Loucy (cell line): Measurements from ENCODE around the gene PRR12.

Experiments
- H2AFZ ChIP-seq: fragments of 200-600 bp; sonication (generic); 2 replicates; pipeline ENCODE4 v1.6.0; 2016; ENCODE audit warnings: antibody characterized with exemption, mild to moderate bottlenecking, low read length, moderate library complexity
- H3F3A ChIP-seq: fragments of 200-600 bp; 2 replicates; pipeline ENCODE4 v1.6.0; 2016; ENCODE audit warnings: antibody characterized with exemption, low read depth, mild to moderate bottlenecking
- H3K27me3 ChIP-seq: fragments of 200-600 bp; sonication (generic); 2 replicates; pipeline ENCODE4 v1.6.1; 2014; ENCODE audit warnings: low read length, mild to moderate bottlenecking; ENCODE audit not compliant: insufficient read depth, poor library complexity, severe bottlenecking
- H3K36me3 ChIP-seq: fragments of 200-600 bp; sonication (generic); 2 replicates; pipeline ENCODE4 v1.6.1; 2016; ENCODE audit warnings: low read length; ENCODE audit not compliant: insufficient read depth
- H3K4me1 ChIP-seq: fragments of 200-600 bp; sonication (generic); 2 replicates; pipeline ENCODE4 v1.5.1; 2014; ENCODE audit warnings: low read length, mild to moderate bottlenecking; ENCODE audit not compliant: insufficient read depth, poor library complexity, severe bottlenecking
- H3K4me2 ChIP-seq: fragments of 200-600 bp; sonication (generic); 2 replicates; pipeline ENCODE4 v1.6.0; 2014; ENCODE audit warnings: antibody characterized with exemption, low read length, low read depth, mild to moderate bottlenecking; ENCODE audit not compliant: poor library complexity, severe bottlenecking
- H3K4me3 ChIP-seq: fragments of 200-600 bp; sonication (generic); 2 replicates; pipeline ENCODE4 v1.5.1; 2014; ENCODE audit warnings: low read length, mild to moderate bottlenecking, mixed read lengths; ENCODE audit not compliant: poor library complexity, severe bottlenecking
- H3K79me2 ChIP-seq: fragments of 200-600 bp; sonication (generic); 2 replicates; pipeline ENCODE4 v1.6.1; 2014; ENCODE audit warnings: low read length; ENCODE audit not compliant: insufficient read depth
- H3K9ac ChIP-seq: fragments of 200-600 bp; sonication (generic); 2 replicates; pipeline ENCODE4 v1.6.0; 2014; ENCODE audit warnings: mild to moderate bottlenecking, low read depth, low read length, moderate library complexity; ENCODE audit not compliant: poor library complexity, severe bottlenecking
- H3K9me2 ChIP-seq: fragments of 200-600 bp; sonication (generic); replicated peaks from 2 replicates; pipeline ENCODE4 v1.6.1; 2016; ENCODE audit warnings: low read depth, low read length, mixed read lengths
- H3K9me3 ChIP-seq: fragments of 200-600 bp; sonication (generic); 2 replicates; pipeline ENCODE4 v1.6.1; 2014; ENCODE audit warnings: mild to moderate bottlenecking, antibody characterized with exemption, low read length, low read depth; ENCODE audit not compliant: insufficient read depth
- H4K20me1 ChIP-seq: fragments of 200-600 bp; sonication (generic); 2 replicates; pipeline ENCODE4 v1.6.0; 2014; ENCODE audit warnings: antibody characterized with exemption, low read length, mild to moderate bottlenecking; ENCODE audit not compliant: insufficient read depth, poor library complexity, severe bottlenecking
- EZH2phosphoT487 ChIP-seq: fragments of 200-600 bp; IDR thresholded peaks from 2 replicates; pipeline ENCODE4 v1.6.1; 2018; ENCODE audit warnings: antibody characterized with exemption, mild to moderate bottlenecking, moderate library complexity, borderline replicate concordance
- TF ChIP-seq, protein P1 (sequence below): fragments of 200-600 bp; sonication (generic); conservative IDR thresholded peaks from 2 replicates; pipeline ENCODE4 v1.5.1; 2014; ENCODE audit warnings: mild to moderate bottlenecking, antibody characterized with exemption, low read length

PRR12 gene

DNA sequence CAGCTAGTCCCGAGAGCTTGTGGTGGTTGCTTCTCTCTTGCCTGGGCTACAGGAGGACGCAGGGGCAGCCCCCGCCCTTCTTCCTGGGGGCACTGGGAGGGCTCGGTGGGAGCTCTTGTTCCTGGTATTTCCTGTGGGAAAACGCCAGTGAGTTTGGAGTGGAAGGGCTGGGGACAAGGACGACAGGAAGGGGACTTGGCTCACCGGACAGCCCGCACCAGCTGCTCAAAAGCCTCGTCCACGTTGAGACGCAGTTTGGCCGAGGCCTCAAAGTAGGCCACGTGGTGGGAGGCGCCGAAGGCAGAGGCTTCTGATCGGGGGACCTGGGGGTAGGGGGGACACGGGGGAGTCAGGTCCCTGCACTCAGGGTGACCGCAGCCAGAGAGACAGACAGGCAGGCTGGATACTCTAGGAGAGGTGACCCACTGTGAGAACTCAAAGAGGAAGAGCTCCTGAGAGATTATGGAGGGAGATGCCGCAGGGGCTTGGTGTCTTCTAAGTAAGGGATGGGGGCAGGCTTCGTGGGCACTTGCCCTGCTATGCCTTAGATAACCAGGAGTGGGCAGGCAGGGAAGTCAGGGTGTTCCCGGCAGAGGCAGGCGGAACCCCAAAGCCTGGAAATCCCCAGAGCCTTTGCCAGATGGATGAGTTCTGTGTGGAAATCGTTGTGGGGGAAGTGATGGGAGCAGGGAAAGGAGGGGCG lies 44.7 kb downstream of the PRR12 start:
- Histone ChIP-seq H3K79me2 (no peaks in the 10 kb centered on the region), H3K4me2 (no peak overlapping the region), H3K4me3 (no peak overlapping the region), H3F3A (0 out of 2 replicates have a peak, but pooled peaks cover 1% of the 10 kb centered on the region), H4K20me1 (no peaks in the 10 kb centered on the region), H2AFZ (no peak overlapping the region), H3K9ac (no peak overlapping the region), H3K27me3 (no peaks in the 10 kb centered on the region), H3K9me2 (no peaks in the 10 kb centered on the region), H3K36me3 (no peaks in the 10 kb centered on the region), H3K9me3 (no peaks in the 10 kb centered on the region), H3K4me1 (peaks cover 16% of the 10 kb centered on the region)
- TF ChIP-seq, protein P1, sequence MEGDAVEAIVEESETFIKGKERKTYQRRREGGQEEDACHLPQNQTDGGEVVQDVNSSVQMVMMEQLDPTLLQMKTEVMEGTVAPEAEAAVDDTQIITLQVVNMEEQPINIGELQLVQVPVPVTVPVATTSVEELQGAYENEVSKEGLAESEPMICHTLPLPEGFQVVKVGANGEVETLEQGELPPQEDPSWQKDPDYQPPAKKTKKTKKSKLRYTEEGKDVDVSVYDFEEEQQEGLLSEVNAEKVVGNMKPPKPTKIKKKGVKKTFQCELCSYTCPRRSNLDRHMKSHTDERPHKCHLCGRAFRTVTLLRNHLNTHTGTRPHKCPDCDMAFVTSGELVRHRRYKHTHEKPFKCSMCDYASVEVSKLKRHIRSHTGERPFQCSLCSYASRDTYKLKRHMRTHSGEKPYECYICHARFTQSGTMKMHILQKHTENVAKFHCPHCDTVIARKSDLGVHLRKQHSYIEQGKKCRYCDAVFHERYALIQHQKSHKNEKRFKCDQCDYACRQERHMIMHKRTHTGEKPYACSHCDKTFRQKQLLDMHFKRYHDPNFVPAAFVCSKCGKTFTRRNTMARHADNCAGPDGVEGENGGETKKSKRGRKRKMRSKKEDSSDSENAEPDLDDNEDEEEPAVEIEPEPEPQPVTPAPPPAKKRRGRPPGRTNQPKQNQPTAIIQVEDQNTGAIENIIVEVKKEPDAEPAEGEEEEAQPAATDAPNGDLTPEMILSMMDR: no peak
- no peak for TF ChIP-seq EZH2phosphoT487

DNA sequence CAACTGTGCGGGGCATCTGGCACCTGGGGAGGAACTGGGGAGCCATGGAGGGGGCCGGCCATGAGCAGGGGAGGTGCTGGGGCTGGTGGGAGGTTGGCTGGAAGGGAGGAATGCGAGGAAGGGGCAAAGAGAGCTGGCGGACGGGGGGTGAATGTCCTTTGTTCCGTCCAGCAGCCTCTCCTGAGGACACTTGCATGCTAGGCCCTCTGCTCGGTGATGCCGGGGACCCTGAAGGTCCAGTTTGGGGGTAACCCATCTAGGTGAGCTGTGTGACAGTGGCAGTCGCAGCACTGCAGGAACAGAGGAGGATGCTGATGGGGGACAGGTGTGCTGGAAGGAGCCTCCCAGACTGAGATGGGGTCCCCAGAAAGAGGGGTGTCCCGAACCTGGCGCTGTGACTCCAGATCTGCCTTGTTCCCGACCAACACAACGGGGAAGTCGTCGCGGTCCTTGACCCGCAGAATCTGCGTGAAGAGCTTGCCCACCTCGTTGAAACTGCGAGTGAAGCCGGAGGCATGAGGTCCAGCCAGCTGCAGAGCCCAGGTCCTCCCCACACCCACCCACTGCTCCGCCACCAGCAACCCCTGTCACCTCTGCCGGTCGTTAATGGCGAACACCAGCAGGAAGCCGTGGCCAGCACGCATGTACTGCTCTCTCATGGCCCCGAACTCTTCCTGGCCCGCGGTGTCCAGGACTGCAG lies 45.4 kb downstream of the PRR12 start:
- H3K79me2 ChIP-seq: no peaks in the 10 kb centered on the region
- no peaks in the 10 kb centered on the region for H3K27me3 ChIP-seq
- no peak overlapping the region for H3K9ac ChIP-seq
- peaks cover 16% of the 10 kb centered on the region for H3K4me1 ChIP-seq
- H3K36me3 ChIP-seq: no peaks in the 10 kb centered on the region
- H3K4me2 ChIP-seq: no peak overlapping the region
- no peak for TF ChIP-seq EZH2phosphoT487
- TF ChIP-seq, protein P1: no peak
- H4K20me1 ChIP-seq: no peaks in the 10 kb centered on the region
- H3K9me3 ChIP-seq: no peaks in the 10 kb centered on the region
- no peak overlapping the region for H2AFZ ChIP-seq
- no peak overlapping the region for H3K4me3 ChIP-seq
- H3K9me2 ChIP-seq: no peaks in the 10 kb centered on the region
- H3F3A ChIP-seq: 0 out of 2 replicates have a peak, but pooled peaks cover 3% of the 10 kb centered on the region

DNA sequence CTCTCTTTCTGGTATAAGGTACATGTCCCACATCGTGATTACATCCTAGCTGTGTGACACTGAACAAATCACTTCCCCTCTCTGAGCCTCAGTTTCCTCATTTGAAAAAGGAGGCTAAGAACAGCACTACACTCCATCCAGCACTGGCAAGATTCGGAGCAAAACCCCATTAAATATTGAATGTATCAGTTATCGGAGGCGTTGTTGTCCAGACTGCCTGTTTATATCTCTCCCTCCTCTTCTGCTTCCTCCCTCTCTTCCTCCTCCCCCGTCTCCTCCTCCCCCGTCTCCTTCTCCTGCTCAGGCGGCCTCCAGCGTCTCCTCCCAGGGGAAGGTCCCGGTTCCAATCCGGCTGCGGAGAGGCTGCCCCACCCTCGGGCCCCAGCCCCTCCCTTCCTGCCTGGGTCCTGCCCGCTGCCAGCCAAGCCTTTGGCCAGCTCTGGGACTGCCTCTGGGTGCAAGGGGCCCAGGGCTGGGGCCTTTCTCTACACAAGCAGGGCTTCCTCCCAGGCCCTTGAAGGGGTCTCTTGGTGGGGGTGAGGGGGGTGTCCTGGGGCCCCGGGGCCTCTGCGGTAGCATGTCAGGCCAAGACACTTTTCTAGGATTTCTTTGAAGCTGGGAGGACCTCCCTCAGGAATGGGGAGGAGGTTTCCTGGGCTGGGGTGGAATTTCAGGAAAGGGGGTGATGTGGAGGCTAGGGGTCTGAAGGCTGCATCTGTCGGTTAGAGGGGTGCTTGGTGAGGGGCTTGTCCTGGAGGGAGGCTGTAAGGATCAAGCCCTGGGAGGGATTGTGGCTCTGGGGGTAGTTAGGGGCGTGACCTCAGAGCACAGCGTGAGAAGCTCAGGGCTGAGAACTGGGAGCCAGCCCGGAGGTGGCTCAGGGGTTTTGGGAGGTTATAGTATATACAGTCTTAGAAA lies 47.1 kb downstream of the PRR12 start:
- Histone ChIP-seq H3K4me3 (no peak overlapping the region), H3K79me2 (peaks cover 9% of the 10 kb centered on the region), H3K36me3 (no peaks in the 10 kb centered on the region), H4K20me1 (peaks cover 8% of the 10 kb centered on the region), H3K4me2 (no peak overlapping the region), H2AFZ (no peak overlapping the region), H3K4me1 (peaks cover 20% of the 10 kb centered on the region), H3F3A (0 out of 2 replicates have a peak, but pooled peaks cover 3% of the 10 kb centered on the region), H3K9ac (no peak overlapping the region), H3K9me3 (no peaks in the 10 kb centered on the region), H3K27me3 (no peaks in the 10 kb centered on the region), H3K9me2 (no peaks in the 10 kb centered on the region)
- TF ChIP-seq, protein P1: no peak
- no peak for TF ChIP-seq EZH2phosphoT487
